SKM-1 treated with dmso at 0.1 percent for 144 hours (cell line): ENCODE results near the gene GPR22.
A peak's percentile ranks its signal among the peaks of the same experiment; 100 is the strongest.

Experiments used
- DNase-seq: peaks from one replicate; lab custom pipeline; 2025; ENCODE audit not compliant: unreplicated experiment; lab: John Stamatoyannopoulos, UW

The GPR22 gene, protein sequence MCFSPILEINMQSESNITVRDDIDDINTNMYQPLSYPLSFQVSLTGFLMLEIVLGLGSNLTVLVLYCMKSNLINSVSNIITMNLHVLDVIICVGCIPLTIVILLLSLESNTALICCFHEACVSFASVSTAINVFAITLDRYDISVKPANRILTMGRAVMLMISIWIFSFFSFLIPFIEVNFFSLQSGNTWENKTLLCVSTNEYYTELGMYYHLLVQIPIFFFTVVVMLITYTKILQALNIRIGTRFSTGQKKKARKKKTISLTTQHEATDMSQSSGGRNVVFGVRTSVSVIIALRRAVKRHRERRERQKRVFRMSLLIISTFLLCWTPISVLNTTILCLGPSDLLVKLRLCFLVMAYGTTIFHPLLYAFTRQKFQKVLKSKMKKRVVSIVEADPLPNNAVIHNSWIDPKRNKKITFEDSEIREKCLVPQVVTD

DNA sequence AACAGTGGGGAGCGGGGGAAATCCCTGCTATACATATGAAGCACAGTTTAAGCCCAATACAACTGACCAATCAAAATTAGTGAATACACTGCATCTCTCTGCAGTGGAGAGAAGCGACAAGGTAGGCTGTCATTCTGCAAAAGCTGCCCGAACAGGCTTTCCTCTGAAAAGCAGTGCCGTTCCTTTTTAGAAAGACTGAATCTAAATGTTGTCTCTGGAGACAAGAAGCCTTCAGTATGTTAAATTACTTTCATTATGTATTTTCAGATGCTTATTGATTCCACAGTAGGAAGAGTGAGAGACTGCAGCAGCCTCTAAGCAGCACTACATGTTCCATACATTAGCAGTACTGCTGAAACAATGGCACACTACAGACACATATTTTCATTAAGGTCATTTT is at the start of gene GPR22:
Gene GPR22, plus strand, starts transcription at position 129 of the 400 bp plus-strand sequence. CDS start 4,004 bp downstream, outside the sequence.
- no peak for DNase-seq

DNA sequence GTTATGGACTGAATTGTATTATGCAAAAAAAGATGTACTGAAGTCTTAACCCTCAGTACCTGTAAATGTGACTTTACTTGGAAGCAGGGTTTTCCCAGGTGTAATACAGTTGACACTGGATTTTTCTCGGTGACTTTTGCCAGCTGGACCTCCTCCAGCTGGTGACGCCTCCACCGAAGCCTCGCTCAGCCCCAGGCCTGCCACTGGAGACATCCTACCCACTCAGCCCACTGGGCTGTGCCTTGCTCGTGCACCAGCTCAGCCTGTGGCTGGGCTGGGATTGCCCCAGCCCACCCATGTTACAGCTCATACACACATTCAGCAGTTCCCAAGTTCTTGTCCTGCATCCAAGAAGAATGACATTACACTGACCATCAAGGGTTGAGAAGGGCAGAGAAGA is 42.4 kb upstream of the GPR22 start:
- no peak for DNase-seq

DNA sequence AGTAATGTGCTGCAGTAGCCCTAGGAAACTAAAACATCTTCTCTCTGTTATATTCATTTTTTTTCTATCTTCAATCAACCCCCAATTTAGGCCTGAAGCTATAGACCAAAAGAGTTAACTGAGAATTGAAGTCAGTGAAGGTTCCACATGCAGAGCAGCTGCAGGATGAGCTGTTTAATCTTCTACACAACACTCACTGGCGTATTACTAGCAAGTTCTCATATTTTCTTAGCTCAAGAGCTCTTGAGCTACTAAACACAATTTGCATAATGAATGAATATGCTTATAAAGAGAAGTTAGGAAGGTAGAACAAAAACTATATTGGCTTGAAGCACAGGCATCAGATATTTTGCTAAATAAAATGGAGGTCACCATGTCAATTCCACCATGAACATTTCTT is 41.2 kb upstream of the GPR22 start:
- DNase-seq: no peak

GRCh38 chr7:107430057-107430456 is 39.8 kb upstream of the GPR22 start:
- peak; percentile 0 for DNase-seq

- DNase-seq: no peak
These were observed 37.6 kb upstream of the GPR22 start for GRCh38 chr7:107432261-107432660.

DNA sequence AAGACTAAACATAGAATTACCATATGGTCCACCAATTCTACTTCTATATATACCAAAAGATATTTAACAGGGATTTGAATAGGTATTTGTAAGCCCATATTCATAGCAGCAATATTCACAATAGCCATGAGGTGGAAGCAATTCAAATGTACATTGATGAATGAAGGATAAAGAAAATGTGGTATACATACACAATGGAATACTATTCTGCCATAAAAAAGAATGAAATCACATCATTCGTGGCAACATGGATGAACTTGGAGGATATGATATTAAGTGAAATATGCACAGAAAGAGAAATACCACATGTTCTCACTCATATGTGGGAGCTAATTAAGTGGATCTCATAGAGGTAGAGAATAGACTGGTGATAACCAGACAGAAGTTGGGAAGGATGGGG is 34.1 kb upstream of the GPR22 start:
- no peak for DNase-seq

DNA sequence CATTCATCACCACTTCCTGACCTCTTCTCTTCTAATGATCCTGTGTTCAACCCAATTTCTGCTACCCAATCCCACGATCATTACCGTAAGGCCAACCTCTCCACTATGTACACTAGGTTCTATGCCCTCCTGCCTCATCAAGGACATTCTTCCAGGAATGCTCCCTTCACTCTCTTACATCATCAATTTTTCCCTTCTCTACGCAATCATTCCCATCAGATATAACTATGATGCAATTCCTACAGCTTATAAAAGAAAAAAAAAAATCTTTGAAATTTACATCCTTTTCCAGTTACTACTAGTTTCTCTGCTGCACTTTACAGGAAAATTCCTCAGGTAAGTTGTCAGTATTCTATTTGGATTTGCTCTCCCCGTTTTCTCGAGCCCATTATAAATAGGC is 30.8 kb upstream of the GPR22 start:
- no peak for DNase-seq

DNA sequence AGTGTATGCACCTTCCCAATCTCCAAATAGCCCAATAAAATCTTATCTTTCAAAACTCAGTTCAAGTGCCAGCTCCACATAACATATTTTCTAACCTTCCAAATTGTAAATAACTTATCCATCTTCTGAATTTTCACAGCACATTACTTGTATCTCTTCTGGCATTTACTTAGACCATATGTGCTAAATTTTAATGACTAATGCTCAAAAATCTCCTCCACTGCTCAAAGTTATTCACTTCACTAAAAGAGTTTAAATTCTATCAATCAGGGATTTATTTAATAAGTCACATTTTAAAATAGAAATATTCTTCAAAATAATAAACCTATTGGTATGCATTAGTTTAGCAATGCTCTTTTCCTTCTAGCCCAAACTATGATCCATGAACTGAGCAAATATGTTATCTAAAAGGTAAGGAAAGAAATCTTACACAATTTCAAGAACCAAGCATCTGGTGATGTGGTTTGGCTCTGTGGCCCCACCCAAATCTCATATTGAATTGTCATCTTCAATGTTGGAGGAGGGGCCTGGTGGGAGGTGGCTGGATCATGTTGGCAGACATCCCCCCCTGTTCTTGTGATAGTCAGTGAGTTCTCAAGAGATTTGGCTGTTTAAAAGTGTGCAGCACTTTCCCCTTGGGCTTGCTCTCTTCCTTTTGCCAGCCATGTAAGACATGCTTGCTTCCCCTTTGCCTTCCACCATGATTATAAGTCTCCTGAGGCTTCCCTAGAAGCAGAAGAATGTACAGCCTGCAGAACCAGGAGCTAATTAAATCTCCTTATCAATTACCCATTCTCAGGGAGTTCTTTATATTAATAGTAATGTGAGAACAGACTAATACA is 28.1 kb upstream of the GPR22 start:
- DNase-seq: no peak

- DNase-seq: no peak
These were observed 27.2 kb upstream of the GPR22 start for GRCh38 chr7:107442678-107443077.

DNA sequence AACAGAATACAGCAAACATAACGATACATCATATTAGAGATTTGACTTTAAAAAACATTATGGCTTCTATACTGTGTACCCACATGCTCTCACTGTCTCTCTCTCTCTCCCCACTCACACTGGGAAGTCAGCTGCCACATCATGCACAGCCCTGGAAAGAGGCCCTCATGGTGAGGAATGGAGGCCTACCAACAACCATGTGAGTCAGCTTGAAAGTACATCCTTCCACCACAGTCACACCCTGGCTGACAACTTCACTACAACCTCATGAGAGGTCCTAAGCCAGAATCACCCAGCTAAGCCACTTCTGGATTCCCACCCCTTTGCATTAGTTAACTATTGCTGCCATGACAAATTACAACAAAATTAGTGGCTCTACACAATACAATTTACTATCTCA is 23.3 kb upstream of the GPR22 start:
- no peak for DNase-seq

DNA sequence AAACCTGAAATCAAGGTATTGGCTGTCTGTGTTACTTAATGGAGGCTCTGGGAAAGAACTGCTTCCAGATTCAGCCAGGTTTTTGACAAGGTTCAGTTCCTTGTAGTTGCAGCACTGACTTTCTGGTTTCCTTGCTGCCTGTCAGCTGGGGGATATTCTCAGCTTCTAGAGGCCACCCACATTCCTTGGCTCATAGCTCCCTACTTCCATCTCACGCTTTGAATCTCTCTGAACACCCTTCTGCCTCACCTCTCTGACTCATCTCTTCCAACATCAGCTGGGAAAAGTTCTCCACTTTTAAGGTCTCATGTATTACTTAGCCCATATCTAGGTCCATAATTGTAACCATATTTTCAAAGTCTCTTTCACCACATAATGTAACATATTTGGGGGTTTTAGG is 22.9 kb upstream of the GPR22 start:
- DNase-seq: no peak

DNA sequence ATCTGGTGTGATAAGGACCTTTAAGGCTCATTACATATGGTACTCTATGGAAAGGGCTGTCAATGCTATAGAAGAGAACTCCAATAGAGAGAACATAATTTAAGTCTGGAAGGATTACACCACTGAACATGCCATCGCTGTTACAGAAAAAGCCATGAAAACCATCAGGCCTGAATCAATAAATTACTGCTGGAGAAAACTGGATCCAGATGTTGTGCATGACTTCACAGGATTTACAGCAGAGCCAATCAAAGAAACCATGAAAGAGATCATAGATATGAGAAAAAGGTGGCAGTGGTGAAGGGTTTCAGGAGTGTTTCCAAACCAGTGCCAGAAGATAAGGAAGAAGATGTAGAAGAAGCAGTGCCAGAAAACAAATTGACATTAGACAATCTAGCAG is 18.9 kb upstream of the GPR22 start:
- DNase-seq: no peak

- DNase-seq: no peak
These were observed 16.5 kb upstream of the GPR22 start for GRCh38 chr7:107453388-107453787.

DNA sequence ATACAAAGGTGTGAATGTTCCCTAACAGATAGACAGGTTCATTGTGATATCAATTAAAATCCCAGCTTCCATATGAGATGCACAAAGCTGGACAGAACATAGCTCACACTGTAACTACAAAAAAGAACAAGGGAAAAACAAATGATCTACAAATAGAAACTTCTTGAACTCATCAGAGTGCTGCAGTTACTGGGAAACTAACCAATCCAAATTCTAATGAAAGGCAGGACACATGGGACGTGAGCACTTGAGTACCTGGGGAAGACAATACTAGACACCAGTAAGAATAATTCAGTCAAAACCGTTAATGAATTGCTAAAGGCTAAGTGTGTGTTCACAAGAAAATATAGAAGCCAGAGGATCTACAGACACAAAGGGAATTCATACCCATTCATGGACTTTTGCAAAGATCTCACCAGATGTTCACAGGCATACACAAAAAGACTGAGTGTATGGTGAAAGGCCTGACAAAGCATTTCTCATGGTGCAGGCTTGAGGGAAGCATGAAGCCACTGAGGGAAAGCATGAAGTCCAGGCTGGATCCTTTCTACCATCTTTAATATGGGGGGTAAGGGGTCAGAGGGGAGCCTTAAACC is 7.8 kb upstream of the GPR22 start:
- no peak for DNase-seq

DNA sequence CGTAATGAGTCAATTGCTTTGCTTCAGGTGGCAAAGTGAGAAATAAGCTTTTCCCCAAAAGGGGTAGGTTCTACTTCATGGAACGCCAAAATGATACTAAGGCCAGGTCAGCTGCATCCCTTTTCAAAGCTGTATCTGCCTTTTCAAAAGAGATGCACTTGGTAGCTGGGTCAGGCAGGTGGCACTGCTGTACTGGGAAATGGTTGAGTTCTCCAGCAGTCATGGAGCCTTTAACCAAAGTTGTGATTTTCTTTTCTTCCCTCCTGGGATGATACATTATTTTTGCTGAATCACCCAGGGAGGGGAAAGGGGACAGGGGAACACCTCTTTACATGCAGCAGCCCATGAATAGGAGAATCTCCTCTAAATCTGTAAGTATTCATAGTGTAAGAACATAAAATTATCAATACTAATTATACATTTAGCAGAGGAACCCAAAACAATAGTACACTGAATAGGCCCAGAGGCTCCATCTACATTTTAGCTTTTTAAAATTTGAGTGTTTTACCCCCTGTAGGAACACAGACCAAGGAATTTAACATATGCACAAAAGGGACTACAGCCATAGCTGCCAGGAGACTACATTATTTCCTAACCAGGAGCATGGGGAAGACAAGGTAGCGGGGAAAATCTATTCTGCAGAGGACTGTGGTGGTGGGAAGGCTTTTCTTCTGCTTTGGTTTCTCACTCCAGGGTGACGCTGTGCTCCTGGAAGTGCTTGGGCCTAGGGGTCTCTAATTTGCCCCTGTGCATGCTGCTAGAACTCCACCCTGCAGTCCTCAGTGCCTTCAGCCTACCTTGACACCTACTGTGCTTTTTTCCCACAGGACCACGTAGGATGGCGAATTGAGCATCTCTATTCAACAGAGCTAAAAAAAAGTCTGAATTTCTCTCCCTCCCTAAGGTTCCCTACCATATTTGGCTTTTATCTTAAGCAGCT is 6.4 kb upstream of the GPR22 start:
- DNase-seq: peak; percentile 25

DNA sequence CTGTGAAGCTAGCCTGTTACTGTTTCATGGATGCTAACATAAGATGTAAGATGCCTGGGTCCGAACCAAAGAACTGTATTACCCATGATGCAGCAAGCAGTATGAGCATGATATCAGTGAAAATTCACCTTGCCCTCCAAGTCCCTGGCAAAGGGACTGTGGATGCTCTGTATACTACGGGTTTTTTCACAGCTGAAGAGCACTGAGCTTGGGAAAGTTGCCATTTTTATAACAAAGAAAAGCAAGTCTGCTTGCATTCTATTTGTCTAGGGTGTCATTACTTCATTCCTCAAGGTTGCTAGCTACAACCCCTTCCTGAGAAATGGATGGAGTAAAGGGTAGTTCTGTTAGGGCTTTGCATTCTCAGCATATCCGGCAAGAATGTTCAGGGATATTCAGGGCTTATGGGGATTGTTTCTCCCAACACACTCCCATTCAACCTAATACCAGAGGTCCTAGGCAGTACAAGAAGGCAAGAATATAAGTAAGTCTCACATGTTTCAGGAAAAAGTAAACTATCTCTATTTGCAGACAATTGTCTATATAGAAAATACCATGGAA is 5.1 kb upstream of the GPR22 start:
- no peak for DNase-seq

GRCh38 chr7:107467972-107468371 is 1.9 kb upstream of the GPR22 start:
- DNase-seq: no peak

- no peak for DNase-seq
These were observed 1.0 kb upstream of the GPR22 start for GRCh38 chr7:107468824-107469223.

- DNase-seq: no peak
These were observed 1.6 kb downstream of the GPR22 start for GRCh38 chr7:107471292-107472070.

GRCh38 chr7:107472116-107472515 is 2.3 kb downstream of the GPR22 start:
- DNase-seq: no peak
